ENCODE data around the gene KDM1A.

DNA sequence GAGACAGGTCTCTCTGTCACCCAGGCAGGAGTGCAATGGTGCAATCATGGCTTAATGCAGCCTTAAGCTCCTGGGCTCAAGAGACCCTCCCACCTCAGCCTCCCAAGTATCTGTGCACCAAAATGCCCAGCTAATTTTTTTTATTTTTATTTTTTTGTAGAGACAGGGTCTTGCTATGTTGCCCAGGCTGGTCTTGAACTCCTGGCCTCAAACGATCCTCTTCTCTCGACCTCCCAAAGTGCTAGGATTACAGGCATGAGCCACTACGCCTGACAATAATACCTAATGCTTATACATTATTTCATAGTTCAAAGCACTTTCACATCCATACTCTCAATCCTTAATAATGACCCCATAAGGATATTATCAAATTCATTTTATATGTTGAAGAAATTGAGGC lies 101.1 kb downstream of the KDM1A start:
- TF ChIP-seq, protein P1, sequence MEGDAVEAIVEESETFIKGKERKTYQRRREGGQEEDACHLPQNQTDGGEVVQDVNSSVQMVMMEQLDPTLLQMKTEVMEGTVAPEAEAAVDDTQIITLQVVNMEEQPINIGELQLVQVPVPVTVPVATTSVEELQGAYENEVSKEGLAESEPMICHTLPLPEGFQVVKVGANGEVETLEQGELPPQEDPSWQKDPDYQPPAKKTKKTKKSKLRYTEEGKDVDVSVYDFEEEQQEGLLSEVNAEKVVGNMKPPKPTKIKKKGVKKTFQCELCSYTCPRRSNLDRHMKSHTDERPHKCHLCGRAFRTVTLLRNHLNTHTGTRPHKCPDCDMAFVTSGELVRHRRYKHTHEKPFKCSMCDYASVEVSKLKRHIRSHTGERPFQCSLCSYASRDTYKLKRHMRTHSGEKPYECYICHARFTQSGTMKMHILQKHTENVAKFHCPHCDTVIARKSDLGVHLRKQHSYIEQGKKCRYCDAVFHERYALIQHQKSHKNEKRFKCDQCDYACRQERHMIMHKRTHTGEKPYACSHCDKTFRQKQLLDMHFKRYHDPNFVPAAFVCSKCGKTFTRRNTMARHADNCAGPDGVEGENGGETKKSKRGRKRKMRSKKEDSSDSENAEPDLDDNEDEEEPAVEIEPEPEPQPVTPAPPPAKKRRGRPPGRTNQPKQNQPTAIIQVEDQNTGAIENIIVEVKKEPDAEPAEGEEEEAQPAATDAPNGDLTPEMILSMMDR (IDR thresholded peaks at IDR 0.05) = no peak
- no peak for TF ChIP-seq POLR2A (IDR thresholded peaks at IDR 0.05)
